Stimulated activated naive CD4-positive, alpha-beta T cell treated with Interleukin-2 at 50 U/mL for 16 hours (primary cell): ENCODE measurements around the gene CDHR2.

Experiments used
- DNase-seq: peaks from one replicate; lab custom pipeline; 2025; lab: John Stamatoyannopoulos, UW

The CDHR2 gene

DNA sequence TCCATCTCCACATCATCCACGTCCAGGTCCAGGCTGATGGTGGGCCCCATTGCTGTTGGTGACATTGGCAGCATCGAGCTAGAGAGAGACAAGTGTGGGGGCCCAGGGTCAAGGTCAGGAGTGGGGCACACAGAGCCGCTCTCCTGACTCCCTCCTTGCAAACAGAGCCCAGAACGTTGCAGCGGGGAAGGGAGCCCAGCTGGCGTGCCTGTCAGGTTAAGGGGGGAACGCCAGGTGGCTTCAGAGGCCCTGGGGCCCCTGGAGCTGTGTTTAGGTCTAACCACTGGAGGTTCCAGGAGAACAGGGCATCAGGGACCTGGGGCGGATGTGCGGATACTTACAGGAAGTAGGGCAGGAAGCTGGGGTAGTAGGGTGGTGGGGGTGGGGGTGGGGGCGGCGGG lies 19.4 kb upstream of the CDHR2 start:
- DNase-seq, result peak; percentile 26

DNA sequence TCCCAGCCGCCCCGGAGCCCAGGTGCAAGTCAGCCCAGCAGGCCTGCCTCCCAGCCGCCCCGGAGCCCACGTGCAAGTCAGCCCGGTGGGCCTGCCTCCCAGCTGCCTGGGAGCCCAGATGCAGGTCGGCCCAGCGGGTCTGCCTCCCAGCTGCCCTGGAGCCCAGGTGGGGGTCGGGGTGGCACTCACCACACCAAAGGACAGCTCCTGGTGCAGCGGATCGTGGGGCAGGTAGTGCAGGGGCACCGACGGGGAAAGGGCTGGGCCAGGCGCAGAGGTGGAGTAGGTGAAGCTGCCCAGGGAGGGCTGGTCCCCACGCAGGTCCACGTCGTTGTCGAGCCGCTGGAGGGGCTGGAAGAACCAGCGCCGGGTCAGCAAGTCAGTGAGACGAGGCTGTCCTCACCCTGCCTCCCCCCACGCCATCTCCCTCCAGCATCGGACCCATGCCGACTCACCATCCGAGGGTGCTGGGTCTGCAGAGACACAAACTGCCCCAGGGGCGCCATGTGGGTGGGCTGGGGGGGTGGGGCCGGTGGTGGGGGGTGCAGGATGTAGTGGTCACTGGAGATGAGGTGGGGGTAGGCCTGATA lies 18.7 kb upstream of the CDHR2 start:
- DNase-seq, result no peak

DNA sequence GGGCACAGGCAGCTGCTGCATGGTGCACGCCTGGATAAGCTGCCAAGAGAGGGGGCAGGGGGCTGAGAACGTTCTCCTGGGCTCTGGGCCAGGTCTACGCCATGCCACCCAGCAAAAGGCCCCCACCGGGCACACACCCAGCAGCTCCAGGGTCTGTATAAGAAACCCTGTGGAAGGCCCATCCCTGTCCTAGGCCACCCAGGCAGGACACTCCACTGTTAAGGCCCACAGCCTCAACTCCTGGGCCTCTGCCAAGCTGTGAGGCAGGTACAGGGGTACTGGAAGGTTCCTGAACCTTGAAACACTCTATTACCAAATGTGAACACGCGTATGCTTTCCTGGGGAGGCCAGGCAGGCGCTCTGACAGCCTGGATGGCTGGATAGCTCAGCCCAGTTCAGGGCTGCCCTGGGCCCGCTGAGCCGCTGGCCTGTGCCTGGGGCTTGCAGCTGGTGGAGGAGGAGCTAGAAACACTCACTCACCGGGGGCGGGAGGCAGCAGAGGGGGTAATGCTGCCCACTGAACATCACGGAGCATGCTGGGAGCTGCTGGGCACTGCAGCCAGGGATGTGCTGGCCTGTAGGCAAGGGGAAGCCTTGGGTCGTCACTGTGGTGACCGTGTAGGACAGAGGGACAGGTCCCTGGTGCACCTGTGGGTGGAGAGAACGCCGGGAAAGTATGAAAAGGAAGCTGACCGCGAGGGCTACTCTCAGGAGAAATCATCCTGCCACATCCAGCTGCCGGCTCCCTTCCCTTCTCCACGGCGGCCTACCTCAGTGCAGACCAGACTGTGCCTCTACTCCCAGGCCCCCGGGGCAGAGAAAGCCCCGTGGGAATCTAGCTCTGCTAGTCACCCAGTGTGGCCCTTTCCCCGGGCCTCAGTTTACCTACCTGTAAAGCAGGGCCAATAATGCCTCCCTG lies 17.9 kb upstream of the CDHR2 start:
- DNase-seq, result peak; percentile 14

DNA sequence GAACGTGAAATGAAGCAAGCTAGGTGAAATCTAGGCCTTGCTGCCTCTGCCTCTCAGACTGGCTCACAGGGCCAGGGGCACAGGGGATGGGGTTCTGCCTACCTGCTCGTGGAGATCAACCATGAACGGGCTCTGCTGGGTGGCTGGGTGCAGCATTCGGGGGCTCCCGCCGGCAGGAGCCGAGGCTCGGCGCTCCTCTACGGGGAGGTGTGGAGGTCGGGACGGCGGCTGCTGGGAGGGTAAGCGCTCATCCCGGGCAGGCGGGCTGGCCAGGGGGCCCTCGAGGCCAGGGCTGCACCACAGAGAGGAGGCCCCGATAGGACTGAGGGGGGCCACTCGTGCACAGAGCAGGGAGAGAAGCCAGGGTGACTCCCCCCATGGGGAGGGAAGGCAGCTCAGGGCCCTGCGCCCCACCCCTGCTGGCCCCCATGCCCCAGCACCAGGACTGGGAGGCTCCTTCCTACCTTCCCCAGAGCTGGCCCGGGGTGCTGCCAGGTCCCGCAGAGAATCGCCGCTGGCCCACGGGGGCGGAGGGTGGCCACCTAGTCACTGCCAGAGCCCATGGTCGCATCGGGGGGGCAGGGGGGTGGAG lies 17.1 kb upstream of the CDHR2 start:
- DNase-seq, result no peak

DNA sequence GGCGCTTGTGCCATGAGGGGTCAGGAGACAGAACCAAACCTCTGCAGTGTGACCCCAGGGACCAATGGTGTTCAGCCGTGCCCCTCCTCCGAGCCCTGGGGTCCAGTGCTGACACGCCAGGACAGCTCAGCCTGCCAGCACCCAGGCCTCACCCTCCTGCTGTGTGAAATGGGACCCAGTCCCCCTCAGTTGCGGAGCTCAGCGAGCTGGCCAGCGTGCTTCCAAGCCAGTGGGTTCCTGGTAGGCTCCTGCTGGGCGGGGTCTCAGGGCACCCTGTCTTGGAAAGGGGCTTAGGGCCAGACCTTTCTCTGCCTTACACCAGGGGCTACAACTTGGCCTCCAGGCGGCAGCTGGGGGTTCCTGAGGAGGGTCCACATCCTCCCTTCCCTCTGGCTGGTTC lies 16.3 kb upstream of the CDHR2 start:
- DNase-seq, result no peak

DNA sequence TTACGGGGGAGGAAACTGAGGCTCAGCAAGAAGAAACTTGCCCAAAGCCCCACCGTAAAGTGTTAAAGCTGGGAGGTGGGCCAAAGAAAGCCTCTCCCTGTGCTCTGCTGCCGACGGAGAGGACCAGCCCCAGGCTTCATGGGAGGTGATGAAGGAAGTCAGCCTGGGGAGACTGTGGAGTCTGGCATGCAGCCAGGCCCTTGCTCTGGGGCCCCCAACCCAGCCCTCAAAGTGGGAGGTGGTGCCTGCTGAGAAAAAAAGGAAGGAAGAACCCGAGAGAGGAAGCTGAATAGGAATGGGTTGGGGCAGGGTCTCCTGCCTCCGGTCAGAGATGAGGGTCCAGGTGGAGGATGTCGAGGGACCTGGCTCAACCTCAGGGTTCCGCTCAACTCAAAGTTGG lies 15.8 kb upstream of the CDHR2 start:
- no peak for DNase-seq

DNA sequence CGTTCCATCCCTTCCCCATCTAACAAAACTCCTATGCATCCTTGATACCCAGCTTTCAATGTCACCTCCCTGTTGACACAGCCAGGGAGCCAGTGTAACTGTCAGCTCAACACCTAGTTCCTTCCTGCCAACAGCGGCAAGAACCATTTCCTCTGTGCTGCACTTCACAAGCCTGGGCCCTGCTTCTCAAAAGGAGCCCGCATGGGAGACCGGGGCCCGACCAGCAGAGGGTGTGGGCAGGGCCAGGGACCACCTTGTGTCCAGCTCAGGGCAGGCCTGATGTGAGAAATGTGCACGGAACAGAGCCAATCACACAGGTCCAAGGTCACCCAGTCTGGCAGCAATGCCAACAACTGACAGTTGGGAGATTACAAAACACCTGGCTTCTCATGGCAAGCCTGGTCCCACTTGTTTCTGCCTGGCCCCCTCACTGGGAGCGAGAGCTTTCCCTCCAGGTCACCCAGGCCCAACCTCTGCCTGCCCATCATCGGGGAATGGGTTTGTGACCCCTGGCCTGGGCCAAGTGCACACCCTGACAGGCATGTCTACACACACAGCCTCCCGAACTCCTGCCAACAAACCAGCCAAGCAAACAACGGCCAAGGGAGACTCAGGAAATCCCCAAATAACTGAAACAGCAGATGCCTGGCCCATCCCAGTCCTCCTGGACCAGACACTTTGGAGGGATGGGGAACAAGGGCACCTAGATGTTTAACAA lies 15.1 kb upstream of the CDHR2 start:
- DNase-seq, result peak; percentile 34

DNA sequence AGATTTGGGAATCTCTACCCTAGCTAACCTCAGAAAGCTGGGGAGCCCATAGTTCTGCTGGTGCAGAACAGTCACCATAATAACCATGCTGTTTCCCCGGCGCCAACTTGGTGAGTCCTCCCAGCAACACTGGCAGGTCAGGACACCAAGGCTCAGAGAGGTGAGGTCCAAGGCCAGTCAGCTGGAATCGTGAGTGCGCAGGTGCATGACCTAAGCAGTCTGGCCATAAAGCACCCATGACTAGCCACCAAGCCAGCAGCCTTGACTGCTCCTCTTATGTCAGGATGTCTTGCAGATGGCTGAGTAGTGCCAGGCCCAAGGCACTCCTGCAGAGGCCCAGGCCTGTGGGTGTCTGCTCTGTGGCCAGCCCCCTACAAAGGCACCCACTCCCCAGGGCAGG lies 14.5 kb upstream of the CDHR2 start:
- DNase-seq, result no peak

DNA sequence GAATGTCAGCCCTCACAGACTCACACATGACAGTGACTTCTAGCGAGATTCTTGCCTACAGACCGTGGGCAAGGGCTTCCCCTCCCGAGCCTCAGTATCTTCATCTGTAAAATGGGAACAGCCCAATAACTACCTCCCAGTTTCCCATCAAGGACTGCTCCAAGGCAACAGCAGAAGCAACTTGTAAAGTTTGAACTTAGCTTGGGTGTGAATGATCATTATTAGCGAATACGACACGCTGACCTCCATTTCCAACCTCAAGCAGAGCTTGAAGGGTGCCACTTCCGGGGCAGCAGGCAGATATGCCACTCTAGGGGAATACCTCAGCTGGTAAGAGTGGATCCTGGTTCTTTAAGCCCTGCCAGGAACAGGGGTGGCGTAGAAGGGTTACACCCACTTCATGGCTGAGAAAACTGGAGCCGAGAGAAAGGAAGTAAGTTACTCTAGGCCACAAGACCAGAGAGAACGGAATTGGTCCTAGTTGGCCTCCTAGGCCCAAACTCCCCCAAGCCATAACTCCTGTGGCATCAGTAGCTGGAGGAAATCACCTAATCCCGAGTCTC lies 14.0 kb upstream of the CDHR2 start:
- DNase-seq, result peak; percentile 28

DNA sequence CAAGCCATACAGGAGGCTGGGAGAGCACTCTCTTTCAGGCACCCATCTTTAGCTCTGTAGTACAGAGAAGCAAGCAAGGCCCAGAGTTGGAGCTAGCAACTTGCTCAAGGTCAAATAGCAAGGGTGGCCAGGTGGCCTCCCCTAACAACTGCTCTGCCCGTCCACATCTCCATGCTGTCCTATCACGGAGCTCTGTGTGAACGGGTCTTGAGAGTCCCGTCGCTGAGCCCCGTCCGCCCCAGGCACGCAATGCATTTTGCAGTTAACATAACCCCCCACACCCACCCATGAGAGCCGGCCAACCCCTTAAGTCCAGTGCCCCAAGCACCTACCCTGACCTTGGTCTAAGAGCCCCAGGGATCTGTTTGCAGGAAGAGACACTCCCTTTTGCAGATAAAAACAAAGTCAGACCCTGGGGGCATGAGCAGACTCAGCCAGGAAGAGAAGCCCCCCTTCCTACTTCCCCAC lies 13.4 kb upstream of the CDHR2 start:
- DNase-seq, result no peak

DNA sequence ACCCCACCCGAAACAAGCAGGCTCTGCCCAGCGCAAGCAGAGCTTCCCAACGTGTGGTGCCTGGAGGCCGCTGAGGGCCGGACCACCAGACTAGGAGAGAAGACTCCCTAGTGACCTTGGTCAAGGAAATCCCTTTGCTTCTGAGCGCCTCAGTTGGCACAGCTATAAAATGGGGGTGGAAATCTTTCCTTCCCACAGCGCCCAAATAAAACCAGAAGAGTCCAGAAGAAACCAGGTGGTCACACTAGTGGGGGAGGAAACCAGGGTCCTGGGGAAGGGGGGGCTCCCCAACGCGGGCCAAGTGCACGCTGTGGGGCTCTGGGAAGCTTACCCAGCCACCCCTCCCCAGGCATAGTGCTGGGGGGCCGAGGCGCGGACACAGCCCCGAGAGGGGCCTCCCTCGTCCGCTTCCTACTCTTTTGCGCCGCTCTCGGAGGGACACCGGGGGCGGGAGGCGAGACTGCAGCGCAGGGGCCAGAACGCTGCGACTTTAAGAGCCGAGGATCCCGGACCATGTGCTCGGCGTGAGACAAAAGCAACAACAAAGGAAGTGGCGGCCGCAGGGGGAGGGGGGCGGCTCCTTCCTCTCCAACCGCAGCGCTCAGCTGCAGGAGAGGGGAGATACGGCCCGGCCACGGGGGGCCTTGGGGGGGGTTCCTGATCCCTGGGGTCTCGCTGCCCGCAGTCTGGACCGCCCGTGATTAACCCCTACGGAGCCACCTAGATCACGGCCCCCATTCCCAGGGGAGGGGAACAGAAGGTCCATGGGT lies 12.8 kb upstream of the CDHR2 start:
- DNase-seq, result peak; percentile 78

DNA sequence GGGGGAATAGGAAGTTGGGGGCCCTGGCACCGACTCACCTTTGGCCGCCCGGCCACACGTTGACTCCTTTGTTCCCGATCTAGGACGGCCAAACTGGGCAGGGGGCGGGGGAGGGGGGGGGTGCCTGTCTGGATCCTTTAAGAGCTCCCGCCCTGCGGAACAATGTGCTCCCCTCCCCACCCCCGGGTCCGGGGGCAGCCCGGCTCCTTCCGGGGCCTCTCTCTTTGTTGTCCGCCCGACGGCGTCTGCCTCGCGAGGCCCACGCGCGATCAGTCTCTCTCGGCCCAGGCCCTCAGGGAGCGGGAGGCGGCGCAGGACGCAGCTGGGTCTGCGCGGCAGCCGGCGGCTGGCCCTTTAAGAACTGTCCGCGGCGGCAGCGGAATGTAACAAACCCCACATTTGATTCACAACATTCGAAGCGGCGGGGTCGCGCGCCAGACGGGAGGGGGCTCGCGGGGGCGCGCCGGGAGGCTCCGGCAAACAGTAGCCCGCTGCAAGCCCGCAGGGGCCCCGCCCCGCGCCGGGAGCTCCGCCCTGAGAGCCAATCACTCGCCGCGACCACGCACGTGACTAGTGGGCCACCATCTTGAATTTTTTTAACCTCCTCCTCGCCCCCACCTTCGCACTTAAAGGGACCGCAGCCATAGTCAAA lies 12.1 kb upstream of the CDHR2 start, which contains the start of gene RNF44:
RNF44 (minus strand) TSS at position 501 of the 652 bp plus-strand sequence. CDS start 4,930 bp downstream, outside the sequence.
- DNase-seq, result peak; percentile 95

DNA sequence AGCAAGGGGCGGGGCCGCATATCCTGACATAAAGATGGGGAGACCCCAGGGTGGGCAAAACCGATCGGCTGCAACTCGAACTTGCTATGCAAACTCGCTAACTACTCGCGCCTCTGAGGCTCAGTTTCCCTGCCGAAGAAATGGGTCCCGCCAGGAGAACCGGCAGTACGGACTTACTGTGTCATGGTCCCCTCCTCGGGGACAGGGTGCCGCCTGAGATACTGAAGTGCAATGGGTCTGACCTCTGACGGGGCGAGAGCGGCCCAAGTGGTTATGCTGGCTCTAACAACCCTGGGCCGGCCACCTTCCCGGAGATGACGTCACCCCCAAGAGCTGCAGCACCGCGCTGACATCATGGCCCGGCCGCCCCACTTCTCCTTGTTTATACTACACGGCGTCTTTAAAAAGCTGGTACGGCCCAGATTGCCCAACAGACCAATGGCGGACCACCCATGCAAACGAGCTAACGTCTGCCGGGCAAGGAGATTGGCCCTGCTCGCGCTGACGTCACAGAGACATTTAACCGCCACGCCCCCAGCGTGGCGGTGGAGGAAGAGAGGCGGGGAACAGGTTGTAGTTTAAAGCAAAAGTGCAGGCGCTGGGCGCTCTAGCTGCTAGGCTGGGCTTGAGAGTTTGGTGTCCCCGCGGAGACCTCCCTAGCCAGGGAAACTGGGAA lies 11.4 kb upstream of the CDHR2 start:
- DNase-seq, result peak; percentile 98

DNA sequence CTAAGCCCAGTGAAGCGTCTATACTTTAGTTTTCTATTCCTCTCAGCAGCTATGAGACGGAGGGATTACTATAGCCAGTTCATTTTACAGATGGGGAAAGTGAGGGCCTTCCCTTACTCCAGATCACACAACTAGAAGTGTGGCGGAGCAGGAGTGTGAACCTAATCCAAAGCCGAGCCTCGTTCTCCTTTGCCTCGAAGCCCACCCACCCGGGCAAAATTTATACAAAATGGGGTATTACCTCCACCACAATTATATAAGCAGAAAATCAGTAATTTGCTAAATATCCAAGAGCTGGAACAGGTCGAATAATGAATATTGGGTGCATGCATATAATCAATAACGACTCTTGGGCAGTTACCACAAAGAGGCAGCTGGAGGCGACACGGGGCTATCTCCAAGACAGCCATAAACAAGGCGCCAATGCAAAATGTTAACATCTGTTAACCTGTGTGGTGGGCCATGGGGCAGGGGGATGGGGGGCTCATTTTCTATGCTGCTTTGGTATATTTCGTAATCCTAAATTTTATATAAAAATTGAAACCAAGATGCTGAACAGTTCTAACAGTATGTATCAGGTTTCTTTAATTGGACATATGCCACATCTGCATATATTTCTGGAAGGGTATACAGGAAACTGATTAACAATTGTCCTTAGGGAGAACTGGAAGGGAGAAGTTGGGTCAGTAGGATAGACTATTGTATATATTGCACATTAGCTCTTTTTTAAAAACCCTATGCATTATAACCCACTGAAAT lies 10.7 kb upstream of the CDHR2 start:
- no peak for DNase-seq

DNA sequence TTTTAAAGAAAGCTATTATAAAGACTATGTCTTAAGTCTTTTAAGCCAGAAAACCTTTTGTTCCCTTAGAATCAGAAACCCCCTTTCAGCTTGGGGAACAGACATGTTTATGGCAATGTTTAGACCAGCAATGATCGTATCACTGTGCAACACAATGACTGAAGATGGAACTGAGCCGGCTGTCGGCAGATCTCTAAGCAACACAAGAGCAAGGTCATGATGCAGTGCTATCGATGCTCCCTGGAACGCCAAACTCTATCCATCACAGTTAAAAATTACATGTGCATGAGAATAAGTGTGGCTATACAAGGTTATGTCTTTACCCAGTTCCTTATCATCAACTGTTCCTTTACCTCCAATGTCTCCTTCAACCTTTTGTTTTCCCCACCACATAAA lies 10.2 kb upstream of the CDHR2 start:
- no peak for DNase-seq

DNA sequence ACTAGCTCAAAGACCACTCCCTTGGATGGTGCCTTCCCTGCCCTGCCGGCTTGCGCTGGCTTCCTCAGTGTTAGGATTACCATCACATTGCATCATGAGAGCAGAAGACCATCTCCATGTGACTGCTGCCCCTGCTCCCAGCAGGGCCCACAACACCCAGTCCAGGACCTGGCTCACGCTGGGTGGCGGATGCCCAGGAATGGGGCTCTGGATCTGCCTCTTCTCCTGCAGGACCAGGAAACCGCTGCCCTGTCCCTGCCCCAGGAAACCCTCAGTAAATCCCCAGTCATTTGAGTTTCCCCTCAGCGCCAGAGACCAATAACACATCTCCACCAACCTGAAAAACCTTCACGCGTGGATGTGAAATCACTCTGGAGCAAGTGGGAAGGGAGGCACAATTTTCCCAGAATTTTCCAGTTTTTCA lies 8.7 kb upstream of the CDHR2 start:
- no peak for DNase-seq

DNA sequence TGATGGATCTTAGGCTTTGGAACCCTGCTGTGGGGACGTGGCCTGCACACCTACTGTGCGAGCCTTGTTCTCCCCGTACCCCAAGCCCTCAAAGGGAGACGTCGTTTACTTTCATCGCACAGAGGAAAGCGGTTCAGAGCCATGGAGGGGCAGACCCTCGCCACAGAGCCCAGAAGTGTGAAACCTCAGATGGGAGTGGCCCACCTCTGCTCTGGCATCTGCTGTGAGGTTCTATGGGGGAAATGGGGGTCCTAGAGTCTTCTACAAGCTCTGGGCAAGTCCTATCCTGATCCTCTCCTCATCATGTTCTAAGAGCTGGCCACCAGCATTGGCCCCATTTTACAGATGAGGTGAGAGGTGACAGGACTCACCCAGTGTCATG lies 8.2 kb upstream of the CDHR2 start:
- no peak for DNase-seq

DNA sequence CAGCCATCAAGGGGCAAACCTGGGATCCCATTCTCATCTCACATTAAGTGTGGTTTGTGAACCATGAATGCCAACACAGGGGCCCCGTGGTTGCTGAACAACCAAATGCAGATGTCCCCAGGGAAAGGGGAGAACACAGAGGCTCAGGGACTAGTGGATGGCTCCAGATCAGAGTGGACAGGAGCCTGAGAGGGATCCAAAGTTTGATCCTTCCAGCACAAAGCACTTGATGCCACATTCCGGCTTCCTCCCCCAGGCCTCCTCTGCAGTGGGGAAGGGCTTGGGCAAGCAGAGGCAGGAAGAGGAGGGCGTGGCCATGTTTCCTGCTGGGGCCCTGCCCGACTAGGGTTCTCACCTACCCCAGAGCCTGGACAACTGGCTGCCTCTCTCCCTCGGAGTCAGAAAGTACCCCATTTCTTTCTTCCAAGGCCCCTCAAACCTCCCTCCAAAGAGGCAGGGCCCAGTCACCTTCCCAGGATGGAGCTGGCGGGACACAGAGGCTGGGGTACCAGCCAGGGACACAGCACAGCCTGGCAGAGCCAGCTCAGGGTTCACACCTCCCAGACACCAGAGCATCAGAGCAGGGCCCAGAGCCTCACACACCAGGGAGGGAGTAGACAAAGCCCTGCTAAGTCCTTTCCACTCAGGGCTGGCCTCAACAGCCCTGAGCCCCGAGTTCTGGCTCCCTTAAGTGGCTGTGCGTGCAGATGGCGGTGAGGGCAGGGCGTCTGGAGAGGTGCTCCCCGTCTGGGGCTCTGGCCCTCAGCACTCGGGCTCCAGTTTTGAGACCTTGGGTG lies 7.6 kb upstream of the CDHR2 start:
- peak; percentile 56 for DNase-seq
